NCI-H128 (cell line): Measurements from ENCODE around the gene SLC25A14.
A peak's percentile ranks its signal among the peaks of the same experiment; 100 is the strongest.
"Not testable (repeated sequence)": the region's sequence is repeated elsewhere in the genome, so short reads cannot be mapped to it uniquely, and the experiment has no call there.

ENCODE experiments used
- DNase-seq: peaks from one replicate; lab custom pipeline; 2025; ENCODE audit not compliant: unreplicated experiment; lab: John Stamatoyannopoulos, UW

The SLC25A14 gene

GRCh38 chrX:130339408-130340222, at the start of gene SLC25A14:
SLC25A14 (plus strand) TSS chrX:130339919; CDS start chrX:130340279, 360 bp downstream.
- peak; percentile 71 for DNase-seq

- DNase-seq = no peak
Measured at GRCh38 chrX:130295519-130296296, 44.0 kb upstream of the SLC25A14 start.

GRCh38 chrX:130296297-130296678, 43.4 kb upstream of the SLC25A14 start:
- no peak for DNase-seq

- DNase-seq = no peak
Measured at GRCh38 chrX:130296743-130297142, 43.0 kb upstream of the SLC25A14 start.

- no peak for DNase-seq
Measured at GRCh38 chrX:130299279-130300009, 40.3 kb upstream of the SLC25A14 start.

GRCh38 chrX:130300010-130300282, 39.8 kb upstream of the SLC25A14 start:
- no peak for DNase-seq

GRCh38 chrX:130301405-130301804, 38.3 kb upstream of the SLC25A14 start:
- DNase-seq = no peak

GRCh38 chrX:130301977-130302376, 37.7 kb upstream of the SLC25A14 start:
- DNase-seq = no peak

- DNase-seq = no peak
Measured at GRCh38 chrX:130304587-130305368, 34.9 kb upstream of the SLC25A14 start.

- DNase-seq = not testable (repeated sequence)
Measured at GRCh38 chrX:130319886-130320285, 19.8 kb upstream of the SLC25A14 start.

GRCh38 chrX:130321550-130321949, 18.2 kb upstream of the SLC25A14 start:
- no peak for DNase-seq

- no peak for DNase-seq
Measured at GRCh38 chrX:130330146-130330545, 9.6 kb upstream of the SLC25A14 start.

- peak; percentile 1 for DNase-seq
Measured at GRCh38 chrX:130330706-130331105, 9.0 kb upstream of the SLC25A14 start.

- no peak for DNase-seq
Measured at GRCh38 chrX:130336531-130336930, 3.2 kb upstream of the SLC25A14 start.

- DNase-seq = not testable (repeated sequence)
Measured at GRCh38 chrX:130338869-130339268, 850 bp upstream of the SLC25A14 start.

GRCh38 chrX:130340271-130340670, 552 bp downstream of the SLC25A14 start:
- no peak for DNase-seq

GRCh38 chrX:130343411-130343810, 3.7 kb downstream of the SLC25A14 start:
- DNase-seq = no peak

- DNase-seq = no peak
Measured at GRCh38 chrX:130347321-130347720, 7.6 kb downstream of the SLC25A14 start.

- no peak for DNase-seq
Measured at GRCh38 chrX:130351567-130351966, 11.8 kb downstream of the SLC25A14 start.

- DNase-seq = not testable (repeated sequence)
Measured at GRCh38 chrX:130352050-130352449, 12.3 kb downstream of the SLC25A14 start.

GRCh38 chrX:130376077-130376476, 36.4 kb downstream of the SLC25A14 start:
- DNase-seq = no peak
